Ascending aorta (tissue), 2 donors: ENCODE results near the gene NOS1AP. TPM values are rescaled to one million over a fixed set of nuclear protein-coding genes. Genes with fewer than 3 reads are reported as not detected.

Experiments used
- DNase-seq, 2 donors: peaks; one replicate each; pipeline ENCODE4 v3.0.0-alpha.2; 2019; ENCODE audit warnings: low spot score in 2 of 2
- H3K27ac ChIP-seq, 2 donors: fragments of 200-600 bp; sonication (generic); one replicate each; pipeline ENCODE4 v1.5.1; 2016 to 2017; ENCODE audit warnings: mild to moderate bottlenecking in 1 of 2
- H3K27me3 ChIP-seq: fragments of 200-600 bp; sonication (generic); one replicate; pipeline ENCODE4 v1.5.1; 2017
- H3K36me3 ChIP-seq, 2 donors: fragments of 200-600 bp; sonication (generic); one replicate each; pipeline ENCODE4 v1.5.1; 2016
- H3K4me1 ChIP-seq, 2 donors: fragments of 200-600 bp; sonication (generic); one replicate each; pipeline ENCODE4 v1.5.1; 2016 to 2017; ENCODE audit warnings: mild to moderate bottlenecking in 1 of 2
- H3K4me3 ChIP-seq, 2 donors: fragments of 200-600 bp; sonication (generic); one replicate each; pipeline ENCODE4 v1.5.1; 2016 to 2017; ENCODE audit warnings: mild to moderate bottlenecking in 1 of 2
- H3K9me3 ChIP-seq, 2 donors: fragments of 200-600 bp; sonication (generic); one replicate each; pipeline ENCODE4 v1.5.1; 2016
- intact Hi-C: fragments of 100-400 bp; cut with DNase I; formaldehyde crosslinking; loops from one replicate; pipeline ENCODE4 v1.15.1; 2023
- total RNA-seq: library from RNA; depleted of rRNA; stranded (reverse); fragments of >200 nt; gene quantifications from one replicate; pipeline ENCODE4 v1.1.0, GENCODE V29; 2016
- TF ChIP-seq, protein P1 (sequence below), 3 experiments: fragments of 200-600 bp in 2 of 3; fragments of 450-650 bp in 1 of 3; sonication (generic) in 2 of 3; IDR thresholded peaks; one replicate each; pipeline ENCODE4 v1.5.1; 2016 to 2019; ENCODE audit warnings: antibody characterized with exemption in 3 of 3, mild to moderate bottlenecking in 1 of 3, moderate library complexity in 1 of 3

NOS1AP gene
- total RNA-seq, 1 donor from 2014 or later: 5.0 TPM

DNA sequence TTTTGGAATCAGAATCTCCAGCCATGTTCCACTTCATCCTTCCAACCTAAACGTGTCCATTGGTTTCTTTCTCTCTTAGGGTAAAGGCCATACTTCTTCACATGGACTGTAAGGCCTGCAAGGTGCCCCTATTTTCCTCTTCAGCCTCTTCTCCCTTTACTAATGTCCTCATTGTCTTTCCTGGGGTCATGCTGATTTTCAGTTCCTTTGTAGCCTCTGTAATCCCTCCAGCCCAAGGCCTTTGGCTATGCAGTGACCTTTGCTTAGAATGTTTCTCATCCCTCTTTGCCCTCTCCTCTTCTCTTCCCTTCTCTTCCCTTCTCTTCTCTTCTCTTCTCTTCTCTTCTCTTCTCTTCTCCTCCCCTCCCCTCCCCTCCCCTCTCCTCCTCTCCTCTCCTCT lies 194.6 kb downstream of the NOS1AP start:
- H3K9me3 ChIP-seq: no peaks in the 10 kb centered on the region
- H3K27me3 ChIP-seq: no peaks in the 10 kb centered on the region
- H3K4me3 ChIP-seq: no peak overlapping the region
- intact Hi-C loops: no loop called here
- no peak overlapping the region for H3K27ac ChIP-seq
- TF ChIP-seq, protein P1, sequence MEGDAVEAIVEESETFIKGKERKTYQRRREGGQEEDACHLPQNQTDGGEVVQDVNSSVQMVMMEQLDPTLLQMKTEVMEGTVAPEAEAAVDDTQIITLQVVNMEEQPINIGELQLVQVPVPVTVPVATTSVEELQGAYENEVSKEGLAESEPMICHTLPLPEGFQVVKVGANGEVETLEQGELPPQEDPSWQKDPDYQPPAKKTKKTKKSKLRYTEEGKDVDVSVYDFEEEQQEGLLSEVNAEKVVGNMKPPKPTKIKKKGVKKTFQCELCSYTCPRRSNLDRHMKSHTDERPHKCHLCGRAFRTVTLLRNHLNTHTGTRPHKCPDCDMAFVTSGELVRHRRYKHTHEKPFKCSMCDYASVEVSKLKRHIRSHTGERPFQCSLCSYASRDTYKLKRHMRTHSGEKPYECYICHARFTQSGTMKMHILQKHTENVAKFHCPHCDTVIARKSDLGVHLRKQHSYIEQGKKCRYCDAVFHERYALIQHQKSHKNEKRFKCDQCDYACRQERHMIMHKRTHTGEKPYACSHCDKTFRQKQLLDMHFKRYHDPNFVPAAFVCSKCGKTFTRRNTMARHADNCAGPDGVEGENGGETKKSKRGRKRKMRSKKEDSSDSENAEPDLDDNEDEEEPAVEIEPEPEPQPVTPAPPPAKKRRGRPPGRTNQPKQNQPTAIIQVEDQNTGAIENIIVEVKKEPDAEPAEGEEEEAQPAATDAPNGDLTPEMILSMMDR (IDR thresholded peaks at IDR 0.05): no peak
- H3K4me1 ChIP-seq: no peaks in the 10 kb centered on the region
- DNase-seq: no peak
- H3K36me3 ChIP-seq: no peaks in the 10 kb centered on the region

DNA sequence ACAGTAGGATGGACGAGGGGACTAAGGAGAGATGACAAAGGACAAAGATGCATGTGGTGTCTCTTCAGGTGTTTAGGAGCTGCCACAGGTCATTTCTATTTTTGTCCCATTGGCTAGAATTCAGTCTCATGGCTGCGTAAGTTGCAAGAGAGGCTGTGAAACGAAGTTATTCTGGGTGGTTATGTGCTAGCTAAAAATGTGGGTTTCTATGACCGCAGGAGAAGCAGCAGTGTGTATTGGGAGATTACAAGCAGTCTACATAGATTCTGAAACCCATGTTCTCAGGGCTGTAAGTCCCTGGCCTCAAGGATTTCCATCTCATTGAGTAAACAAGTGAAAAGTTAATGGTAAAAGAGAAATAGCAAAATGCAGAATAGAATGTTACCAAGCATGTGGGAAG lies 196.5 kb downstream of the NOS1AP start:
- Histone ChIP-seq H3K36me3 (no peaks in the 10 kb centered on the region), H3K27ac (no peak overlapping the region), H3K4me1 (no peaks in the 10 kb centered on the region), H3K4me3 (no peak overlapping the region), H3K9me3 (no peaks in the 10 kb centered on the region), H3K27me3 (no peaks in the 10 kb centered on the region)
- no peak for DNase-seq
- TF ChIP-seq, protein P1 (IDR thresholded peaks at IDR 0.05): no peak
- intact Hi-C loops: no loop called here

DNA sequence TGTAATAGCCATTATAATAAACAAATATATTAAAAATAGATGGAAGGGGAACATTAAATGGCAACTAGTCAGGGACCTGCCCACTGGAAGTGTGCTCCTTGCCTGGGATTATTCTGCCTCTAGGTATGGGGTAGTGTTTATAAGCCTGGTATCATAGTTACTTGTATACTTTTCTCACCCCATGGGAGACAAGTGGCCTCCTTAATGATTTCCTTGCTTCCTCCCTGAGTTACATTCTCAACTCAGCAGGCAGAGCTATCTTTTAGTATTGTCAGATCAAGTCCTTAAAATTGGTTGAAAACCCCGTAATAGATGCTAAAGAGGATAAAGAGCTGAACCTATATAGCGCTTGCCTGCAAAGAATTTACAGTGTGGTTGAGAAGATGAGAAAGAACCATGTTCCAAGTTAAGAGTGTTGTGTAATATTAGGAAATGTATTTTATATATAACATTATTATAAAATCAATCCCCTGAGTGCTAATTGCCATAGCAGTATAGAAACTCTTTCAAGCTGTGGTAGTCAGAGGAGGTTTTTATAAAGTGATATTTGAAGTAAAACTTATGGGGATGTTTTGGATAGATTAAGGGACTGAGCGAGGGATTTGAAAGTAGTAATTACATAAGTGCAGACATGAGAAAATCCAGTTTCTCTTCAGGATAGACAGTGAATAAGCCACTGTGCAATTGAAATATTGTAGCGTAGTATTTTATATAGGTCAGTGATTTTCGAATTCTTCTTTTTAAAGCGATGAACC lies 200.7 kb downstream of the NOS1AP start:
- Histone ChIP-seq H3K4me1 (no peaks in the 10 kb centered on the region), H3K27me3 (no peaks in the 10 kb centered on the region), H3K27ac (no peak overlapping the region), H3K9me3 (no peaks in the 10 kb centered on the region), H3K36me3 (no peaks in the 10 kb centered on the region), H3K4me3 (no peak overlapping the region)
- no peak for DNase-seq
- intact Hi-C loops: no loop called here
- TF ChIP-seq, protein P1 (IDR thresholded peaks at IDR 0.05): no peak

- Histone ChIP-seq H3K4me1 (no peaks in the 10 kb centered on the region), H3K36me3 (no peaks in the 10 kb centered on the region), H3K9me3 (no peaks in the 10 kb centered on the region), H3K4me3 (no peak overlapping the region), H3K27ac (no peak overlapping the region), H3K27me3 (no peaks in the 10 kb centered on the region)
- intact Hi-C loops: no loop called here
- no peak for DNase-seq
- TF ChIP-seq, protein P1 (IDR thresholded peaks at IDR 0.05): no peak
Measured at GRCh38 chr1:162271972-162272371, 202.5 kb downstream of the NOS1AP start.

DNA sequence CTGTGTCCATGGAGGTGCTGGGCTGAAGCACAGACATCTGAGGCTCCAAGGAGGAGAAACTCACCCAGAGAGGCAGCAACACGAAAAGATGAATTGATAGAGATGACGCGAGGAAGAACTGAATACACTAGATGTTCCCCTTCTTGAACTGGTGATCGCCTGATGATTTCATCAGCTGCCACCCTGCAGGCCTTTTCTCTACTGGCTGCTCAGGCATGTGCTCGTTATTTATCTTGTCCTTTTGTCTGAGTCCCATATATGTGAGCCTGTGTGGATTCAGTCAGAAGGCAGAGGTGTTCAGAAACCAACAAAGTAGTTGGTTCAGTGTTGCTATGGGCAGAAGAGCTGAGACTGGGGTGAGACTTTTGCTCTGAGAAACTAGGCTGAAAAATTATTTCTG lies 202.9 kb downstream of the NOS1AP start:
- intact Hi-C loops: no loop called here
- TF ChIP-seq, protein P1 (IDR thresholded peaks at IDR 0.05): no peak

More for the DNA sequence above, 202.9 kb downstream of the NOS1AP start:
- no peak for DNase-seq
- H3K27ac ChIP-seq: no peak overlapping the region
- H3K27me3 ChIP-seq: no peaks in the 10 kb centered on the region
- H3K9me3 ChIP-seq: no peaks in the 10 kb centered on the region
- H3K4me3 ChIP-seq: no peak overlapping the region
- no peaks in the 10 kb centered on the region for H3K36me3 ChIP-seq
- no peaks in the 10 kb centered on the region for H3K4me1 ChIP-seq
